IPS-20b (cell line): ENCODE measurements around the gene RAB5B.

Experiments
- H3K27ac ChIP-seq: one replicate; pipeline ENCODE4 v1.5.1; 2013; ENCODE audit warnings: low read length
- H3K27me3 ChIP-seq: 2 replicates; pipeline ENCODE4 v1.6.1; 2013; ENCODE audit warnings: mild to moderate bottlenecking, low read length, inconsistent platforms; ENCODE audit not compliant: insufficient read depth
- H3K36me3 ChIP-seq: 2 replicates; pipeline ENCODE4 v1.6.1; 2013; ENCODE audit warnings: low read depth, mild to moderate bottlenecking, inconsistent platforms, low read length, moderate library complexity; ENCODE audit not compliant: insufficient read depth
- H3K4me1 ChIP-seq: 2 replicates; pipeline ENCODE4 v1.6.1; 2013; ENCODE audit warnings: mild to moderate bottlenecking, control low read depth, inconsistent platforms, low read length, moderate library complexity; ENCODE audit not compliant: insufficient read depth
- H3K4me3 ChIP-seq: 2 replicates; pipeline ENCODE4 v1.5.1; 2013; ENCODE audit warnings: mild to moderate bottlenecking, low read length, inconsistent platforms
- H3K9ac ChIP-seq: 2 replicates; pipeline ENCODE4 v1.6.1; 2013; ENCODE audit warnings: low read depth, mild to moderate bottlenecking, inconsistent platforms, low read length, moderate library complexity
- H3K9me3 ChIP-seq: 2 replicates; pipeline ENCODE4 v1.6.1; 2013; ENCODE audit warnings: mild to moderate bottlenecking, low read depth, low read length, inconsistent platforms; ENCODE audit not compliant: insufficient read depth

Gene RAB5B

DNA sequence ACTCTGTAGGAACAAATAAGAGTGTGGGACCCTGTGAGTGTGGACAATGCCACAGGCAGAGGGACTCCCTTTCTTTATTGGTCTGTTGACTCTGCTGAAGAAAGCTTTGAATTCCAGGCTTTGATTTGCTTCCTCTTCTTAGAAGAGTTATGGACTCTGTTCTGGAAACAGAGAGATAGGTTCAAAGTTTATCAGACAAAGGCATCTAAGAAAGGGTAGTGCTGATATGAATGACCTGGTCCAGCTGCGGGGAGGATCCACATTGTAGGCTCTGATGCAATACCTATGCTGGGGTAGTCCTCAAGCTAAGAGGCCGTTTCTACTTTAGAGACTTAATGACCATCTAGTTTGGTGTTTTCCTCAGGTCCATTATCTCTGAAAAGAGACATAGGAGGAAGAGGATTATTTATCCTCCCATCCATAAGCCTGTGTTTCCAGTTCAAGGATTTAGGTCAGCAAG is 36.3 kb downstream of the RAB5B start:
- Histone ChIP-seq H3K9ac (no peak overlapping the region), H3K27ac (no peak overlapping the region), H3K27me3 (no peaks in the 10 kb centered on the region), H3K4me1 (peaks cover 6% of the 10 kb centered on the region; the same call in 1 of the 2 replicates), H3K9me3 (no peaks in the 10 kb centered on the region), H3K4me3 (no peak overlapping the region), H3K36me3 (peaks cover 2% of the 10 kb centered on the region; the same call in 1 of the 2 replicates)

GRCh38 chr12:56011509-56012090 is 37.7 kb downstream of the RAB5B start:
- no peak overlapping the region for H3K9ac ChIP-seq
- H3K4me1 ChIP-seq = peaks cover 6% of the 10 kb centered on the region; the same call in 1 of the 2 replicates
- H3K27ac ChIP-seq = no peak overlapping the region
- H3K4me3 ChIP-seq = no peak overlapping the region
- H3K27me3 ChIP-seq = no peaks in the 10 kb centered on the region
- H3K36me3 ChIP-seq = no peaks in the 10 kb centered on the region
- H3K9me3 ChIP-seq = no peaks in the 10 kb centered on the region

GRCh38 chr12:56013482-56013881 is 39.6 kb downstream of the RAB5B start:
- Histone ChIP-seq H3K9me3 (no peaks in the 10 kb centered on the region), H3K36me3 (peaks cover 7% of the 10 kb centered on the region; the same call in 1 of the 2 replicates), H3K27ac (no peak overlapping the region), H3K4me1 (no peaks in the 10 kb centered on the region), H3K27me3 (no peaks in the 10 kb centered on the region), H3K9ac (no peak overlapping the region), H3K4me3 (no peak overlapping the region)

DNA sequence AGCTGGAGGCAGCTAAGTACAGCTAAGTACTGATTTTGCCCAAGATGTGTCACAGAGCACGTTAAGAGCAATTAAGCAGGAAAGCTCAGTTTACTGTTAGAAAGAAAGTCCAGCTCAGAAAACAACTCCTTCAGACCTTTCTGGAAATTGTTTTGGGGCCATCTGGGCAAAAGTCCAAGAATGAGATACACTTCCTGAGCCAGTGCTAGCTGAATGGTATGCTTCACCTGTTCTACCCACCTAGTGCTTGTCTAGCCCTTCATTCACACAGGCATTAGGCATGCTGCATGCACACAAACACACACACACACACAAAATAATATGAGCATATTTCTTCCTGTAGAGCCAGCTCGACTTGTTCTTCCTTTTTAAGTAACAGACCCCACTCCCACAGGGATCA is 40.3 kb downstream of the RAB5B start:
- Histone ChIP-seq H3K9me3 (no peaks in the 10 kb centered on the region), H3K4me1 (no peaks in the 10 kb centered on the region), H3K4me3 (no peak overlapping the region), H3K9ac (no peak overlapping the region), H3K27ac (no peak overlapping the region), H3K36me3 (peaks cover 10% of the 10 kb centered on the region), H3K27me3 (no peaks in the 10 kb centered on the region)

DNA sequence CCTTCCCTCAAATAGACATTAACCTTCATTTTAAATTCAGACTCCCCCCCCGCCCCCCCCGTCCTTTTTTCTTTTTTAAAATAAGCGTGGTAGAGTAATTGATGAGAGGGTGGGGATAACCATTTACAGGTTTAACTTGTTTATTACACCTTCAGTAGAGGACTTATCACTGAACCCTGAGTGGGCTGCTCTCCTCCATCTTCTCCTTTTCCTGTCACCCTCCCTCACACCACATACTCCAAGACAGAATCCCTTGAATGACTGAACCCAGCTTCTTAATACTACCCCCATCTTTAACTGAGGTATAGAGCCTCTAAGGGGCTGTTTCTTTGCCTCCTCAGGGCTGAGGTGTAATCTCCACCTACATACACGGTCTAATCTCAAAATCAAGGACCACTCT is 43.3 kb downstream of the RAB5B start:
- Histone ChIP-seq H3K27ac (no peak overlapping the region), H3K27me3 (no peaks in the 10 kb centered on the region), H3K4me1 (peaks cover 16% of the 10 kb centered on the region), H3K36me3 (peaks cover 12% of the 10 kb centered on the region), H3K9ac (no peak overlapping the region), H3K4me3 (no peak overlapping the region), H3K9me3 (no peaks in the 10 kb centered on the region)

- peaks cover 17% of the 10 kb centered on the region for H3K4me1 ChIP-seq
- no peak overlapping the region for H3K27ac ChIP-seq
- no peak overlapping the region for H3K9ac ChIP-seq
- H3K36me3 ChIP-seq = peaks cover 12% of the 10 kb centered on the region
- H3K4me3 ChIP-seq = no peak overlapping the region
- no peaks in the 10 kb centered on the region for H3K27me3 ChIP-seq
- no peaks in the 10 kb centered on the region for H3K9me3 ChIP-seq
Measured at GRCh38 chr12:56018356-56018755, 44.5 kb downstream of the RAB5B start.

- Histone ChIP-seq H3K36me3 (peaks cover 26% of the 10 kb centered on the region), H3K9me3 (no peaks in the 10 kb centered on the region), H3K27ac (peak within 1 kb of the TSS; percentile 85), H3K27me3 (no peaks in the 10 kb centered on the region), H3K4me1 (peaks cover 17% of the 10 kb centered on the region), H3K4me3 (peak within 1 kb of the TSS; percentile 65), H3K9ac (peak within 1 kb of the TSS; percentile 81; the same call in 1 of the 2 replicates)
Measured at GRCh38 chr12:56020423-56021184, 46.7 kb downstream of the RAB5B start, which contains the start of gene IKZF4. Gene IKZF4 (plus strand): TSS chr12:56021043. CDS start chr12:56021494, 451 bp downstream.

GRCh38 chr12:56021889-56022497 is 48.1 kb downstream of the RAB5B start:
- Histone ChIP-seq H3K9me3 (no peaks in the 10 kb centered on the region), H3K36me3 (peaks cover 34% of the 10 kb centered on the region), H3K4me1 (peaks cover 17% of the 10 kb centered on the region), H3K27ac (peak overlapping the region; percentile 85), H3K9ac (peak overlapping the region; percentile 81; the same call in 1 of the 2 replicates), H3K4me3 (peak overlapping the region; percentile 65), H3K27me3 (no peaks in the 10 kb centered on the region)

DNA sequence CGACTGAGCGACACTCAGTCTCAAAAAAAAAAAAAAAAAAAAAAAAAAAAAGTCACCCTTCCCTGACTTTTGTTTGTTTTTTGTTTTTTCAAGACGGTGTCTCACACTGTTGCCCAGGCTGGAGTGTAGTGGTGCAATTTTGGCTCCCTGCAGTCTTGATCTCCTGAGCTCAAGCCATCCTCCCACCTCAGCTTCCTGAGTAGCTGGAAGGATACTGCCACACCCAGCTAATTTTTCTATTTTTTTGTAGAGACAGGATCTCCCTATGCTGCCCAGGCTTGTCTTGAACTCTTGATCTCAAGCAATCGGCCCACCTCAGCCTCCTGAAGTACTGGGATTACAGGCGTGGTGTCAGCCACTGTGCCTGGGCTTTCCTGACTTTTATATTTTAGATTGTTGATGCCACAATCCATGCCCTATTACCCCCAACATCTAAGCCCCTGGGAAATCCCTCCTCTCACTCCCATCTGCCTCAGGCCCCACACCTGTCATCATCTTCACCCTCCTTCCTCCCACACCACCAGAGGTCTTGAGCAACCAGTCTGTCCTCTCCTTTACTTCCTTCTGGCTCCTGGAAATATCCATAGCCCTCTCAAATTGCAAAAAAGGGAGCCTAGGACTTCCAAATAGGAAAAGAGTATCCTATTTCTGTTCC is 54.8 kb downstream of the RAB5B start:
- Histone ChIP-seq H3K27ac (no peak overlapping the region), H3K36me3 (peaks cover 72% of the 10 kb centered on the region), H3K9ac (no peak overlapping the region)

GRCh38 chr12:56029166-56029519 is 55.3 kb downstream of the RAB5B start:
- Histone ChIP-seq H3K9ac (no peak overlapping the region), H3K27me3 (no peaks in the 10 kb centered on the region), H3K9me3 (no peaks in the 10 kb centered on the region), H3K27ac (no peak overlapping the region), H3K4me1 (no peaks in the 10 kb centered on the region), H3K36me3 (peaks cover 75% of the 10 kb centered on the region), H3K4me3 (no peak overlapping the region)

More for the DNA sequence above, 54.8 kb downstream of the RAB5B start:
- no peaks in the 10 kb centered on the region for H3K27me3 ChIP-seq
- H3K4me1 ChIP-seq = no peaks in the 10 kb centered on the region
- H3K4me3 ChIP-seq = no peak overlapping the region
- H3K9me3 ChIP-seq = no peaks in the 10 kb centered on the region

GRCh38 chr12:56029666-56030293 is 55.9 kb downstream of the RAB5B start:
- H3K36me3 ChIP-seq = peaks cover 75% of the 10 kb centered on the region
- no peaks in the 10 kb centered on the region for H3K27me3 ChIP-seq
- no peaks in the 10 kb centered on the region for H3K9me3 ChIP-seq
- H3K4me1 ChIP-seq = no peaks in the 10 kb centered on the region
- no peak overlapping the region for H3K4me3 ChIP-seq
- H3K27ac ChIP-seq = no peak overlapping the region
- no peak overlapping the region for H3K9ac ChIP-seq
